CD4-positive, alpha-beta T cell treated with Interleukin-4 for 1 hour (primary cell): ENCODE results near the gene FOXP1.

ENCODE experiments used
- DNase-seq, 2 donors: peaks; one replicate each; pipeline ENCODE4 v3.0.0-alpha.2; 2020 to 2022

FOXP1 gene

DNA sequence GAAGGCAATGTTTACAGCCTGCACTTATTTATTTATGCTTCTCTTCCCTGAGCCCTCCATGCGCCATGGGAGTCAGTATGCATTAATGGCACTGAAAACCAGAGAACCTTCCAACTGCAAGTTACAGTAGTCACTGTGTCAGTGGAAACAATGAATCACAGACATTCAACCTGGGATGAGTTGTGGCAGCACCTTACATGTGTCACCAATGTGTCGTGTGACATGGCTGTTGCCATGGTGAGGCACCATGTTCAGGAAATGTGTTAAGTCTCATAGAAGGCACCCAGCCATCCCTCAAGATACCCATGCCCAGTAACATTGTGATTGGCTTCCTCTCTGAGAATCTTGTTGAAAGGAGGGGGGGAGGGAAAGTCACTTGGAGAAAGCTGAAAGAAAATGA lies 105.0 kb downstream of the FOXP1 start:
- DNase-seq: peak; percentile 53 to 71

DNA sequence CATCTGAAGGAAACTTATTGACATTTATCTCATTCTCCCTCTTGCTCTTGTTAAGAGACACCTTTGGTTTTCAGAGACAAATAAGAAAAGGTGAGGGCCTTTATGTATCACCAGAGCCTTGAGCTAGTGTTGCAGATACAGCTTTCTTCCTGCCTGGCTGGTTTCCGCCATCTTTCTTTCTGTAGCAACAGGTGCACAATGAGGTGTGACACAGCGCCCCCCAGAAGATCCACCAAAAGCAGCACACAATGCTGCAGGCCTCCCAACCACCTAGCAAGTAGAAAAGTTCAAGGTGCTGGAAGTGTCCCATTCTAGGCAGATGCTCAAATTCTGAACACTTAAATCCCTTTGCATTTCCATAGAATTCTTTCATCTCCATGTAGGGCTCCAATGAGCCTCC lies 106.6 kb downstream of the FOXP1 start:
- DNase-seq: no peak

GRCh38 chr3:71469138-71469435 lies 114.4 kb downstream of the FOXP1 start:
- DNase-seq: no peak

DNA sequence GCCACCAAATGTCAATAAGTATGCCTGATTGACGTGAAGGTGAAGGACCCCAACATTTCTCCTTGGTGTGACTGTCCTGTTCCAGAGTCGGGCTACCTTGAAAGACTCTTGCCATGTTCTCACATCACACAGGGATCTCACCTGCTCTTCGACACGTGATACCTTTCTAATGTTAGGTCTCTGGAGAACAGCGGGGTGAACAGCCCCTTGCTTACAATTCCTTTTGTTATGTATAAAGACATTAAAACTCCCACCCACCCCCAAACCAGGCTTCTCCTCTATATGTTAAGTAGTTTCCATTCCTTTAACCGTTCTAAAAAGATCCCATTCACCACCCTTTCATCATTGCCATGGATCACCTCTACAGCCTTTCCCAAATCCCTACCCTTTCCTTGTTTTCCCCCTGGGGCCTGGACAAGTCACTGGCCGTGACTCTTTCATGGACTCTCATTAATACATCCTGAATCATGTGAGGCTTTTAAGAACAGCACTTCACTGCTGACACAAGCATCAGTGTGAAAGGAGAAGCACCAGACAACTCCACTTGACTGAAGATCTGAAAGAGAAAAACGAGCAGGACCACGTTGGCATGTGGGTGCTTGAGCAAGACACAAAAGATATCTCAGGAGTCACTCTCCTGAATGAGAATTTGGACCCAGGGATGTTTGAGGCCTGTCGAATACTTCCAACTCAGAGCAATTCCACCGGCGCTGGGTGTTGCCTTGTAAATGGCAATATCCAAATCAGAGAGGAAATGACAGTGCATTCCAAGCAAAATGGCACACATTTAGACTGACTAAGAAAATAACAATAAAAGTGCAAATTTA lies 115.0 kb downstream of the FOXP1 start:
- DNase-seq: no peak

DNA sequence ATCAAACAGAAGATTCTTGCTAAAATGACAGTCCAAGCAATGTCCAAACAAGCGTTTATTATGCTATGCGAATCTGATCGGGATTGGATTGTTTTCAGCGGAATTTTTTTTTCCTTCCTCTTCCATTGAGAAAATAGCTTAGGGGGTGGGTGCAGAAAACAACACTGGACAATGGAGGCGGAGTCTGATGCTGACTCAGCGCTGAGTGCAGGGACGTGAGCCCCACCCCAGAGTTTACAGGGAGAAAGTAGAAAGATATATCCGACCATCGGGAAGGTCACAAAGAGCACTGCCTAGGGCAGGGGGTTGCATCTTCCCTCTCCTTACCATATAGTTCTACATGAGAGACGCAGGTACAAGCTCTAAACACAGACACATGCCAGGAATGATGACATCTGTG lies 117.0 kb downstream of the FOXP1 start:
- DNase-seq: no peak

- DNase-seq: no peak
Measured at GRCh38 chr3:71465371-71466036, 118.0 kb downstream of the FOXP1 start.

GRCh38 chr3:71464613-71465012 lies 118.9 kb downstream of the FOXP1 start:
- peak in 1 of 2 donors; percentile 16 for DNase-seq

- DNase-seq: no peak
Measured at GRCh38 chr3:71463617-71464016, 119.9 kb downstream of the FOXP1 start.

DNA sequence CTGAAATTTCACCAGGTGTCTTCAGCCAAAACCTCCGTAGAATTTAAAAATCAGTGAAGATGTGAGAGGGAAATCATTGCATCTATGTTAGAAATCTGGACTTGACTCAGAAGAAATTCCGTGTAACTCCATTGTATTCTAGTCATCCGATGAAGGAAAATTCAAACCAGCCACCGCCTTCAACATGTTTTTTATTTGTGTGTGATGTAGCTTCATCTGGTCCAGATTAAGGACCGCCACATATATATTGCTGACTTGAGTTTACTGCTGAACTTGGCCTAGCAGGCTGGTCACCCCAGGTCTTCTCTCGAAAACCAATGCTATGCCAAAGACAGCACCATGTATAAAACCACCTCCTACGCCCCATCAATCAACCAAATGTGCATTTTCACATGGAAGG lies 120.9 kb downstream of the FOXP1 start:
- no peak for DNase-seq

DNA sequence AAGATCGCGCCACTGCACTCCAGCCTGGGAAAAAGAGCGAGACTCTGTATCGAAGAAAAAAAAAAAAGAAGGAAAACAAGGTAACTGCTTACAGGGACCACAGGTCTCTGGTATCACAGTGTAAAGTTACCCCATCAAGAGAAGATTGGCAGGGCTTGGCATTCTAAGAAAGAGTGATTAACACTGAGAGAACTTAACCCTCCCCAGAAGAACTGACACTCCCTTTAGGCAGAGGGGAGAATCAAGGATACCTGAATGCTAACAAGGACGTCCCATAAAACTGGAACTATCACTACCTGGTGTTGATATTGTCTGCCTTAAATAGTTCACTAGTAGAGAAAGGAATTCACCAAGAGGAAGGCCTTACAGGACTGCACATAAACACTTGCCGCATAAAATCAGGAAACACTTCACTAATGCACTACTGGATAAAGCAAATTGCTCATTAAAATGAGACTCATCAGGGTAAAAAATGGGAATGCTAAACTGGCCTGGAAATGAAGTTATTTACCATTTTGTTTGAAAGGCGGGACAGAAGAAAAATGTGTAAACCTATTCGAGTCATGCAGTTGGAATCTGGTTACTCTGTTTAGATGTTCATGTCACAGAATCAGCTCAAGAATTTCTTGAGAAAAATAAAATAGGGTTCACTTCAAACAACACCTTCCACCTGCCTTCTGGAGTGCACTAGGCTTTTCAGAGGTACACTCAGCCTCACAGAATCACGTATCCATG lies 121.6 kb downstream of the FOXP1 start:
- DNase-seq: no peak

DNA sequence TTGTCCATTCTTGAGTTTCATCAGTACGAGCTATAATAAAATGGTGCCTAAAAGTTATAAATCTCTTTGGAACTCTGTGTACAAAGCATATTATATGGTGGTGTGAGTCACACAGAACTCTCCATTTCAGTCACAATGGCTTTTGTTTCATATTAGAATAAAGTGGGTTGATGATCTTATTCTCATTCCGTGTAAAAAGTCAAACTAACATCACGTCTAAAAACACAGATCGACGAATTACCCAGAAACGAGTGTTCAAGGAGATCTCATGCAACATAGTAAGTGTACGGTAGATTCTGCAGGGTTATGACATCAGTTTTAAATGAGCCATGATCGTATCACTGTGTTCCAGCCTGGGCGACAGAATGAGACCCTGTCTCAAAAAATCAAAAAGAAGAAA lies 122.4 kb downstream of the FOXP1 start:
- DNase-seq: no peak

GRCh38 chr3:71458895-71459294 lies 124.6 kb downstream of the FOXP1 start:
- DNase-seq: no peak

GRCh38 chr3:71456826-71457225 lies 126.7 kb downstream of the FOXP1 start:
- no peak for DNase-seq

- DNase-seq: peak; percentile 34 to 63
Measured at GRCh38 chr3:71456156-71456555, 127.4 kb downstream of the FOXP1 start.

DNA sequence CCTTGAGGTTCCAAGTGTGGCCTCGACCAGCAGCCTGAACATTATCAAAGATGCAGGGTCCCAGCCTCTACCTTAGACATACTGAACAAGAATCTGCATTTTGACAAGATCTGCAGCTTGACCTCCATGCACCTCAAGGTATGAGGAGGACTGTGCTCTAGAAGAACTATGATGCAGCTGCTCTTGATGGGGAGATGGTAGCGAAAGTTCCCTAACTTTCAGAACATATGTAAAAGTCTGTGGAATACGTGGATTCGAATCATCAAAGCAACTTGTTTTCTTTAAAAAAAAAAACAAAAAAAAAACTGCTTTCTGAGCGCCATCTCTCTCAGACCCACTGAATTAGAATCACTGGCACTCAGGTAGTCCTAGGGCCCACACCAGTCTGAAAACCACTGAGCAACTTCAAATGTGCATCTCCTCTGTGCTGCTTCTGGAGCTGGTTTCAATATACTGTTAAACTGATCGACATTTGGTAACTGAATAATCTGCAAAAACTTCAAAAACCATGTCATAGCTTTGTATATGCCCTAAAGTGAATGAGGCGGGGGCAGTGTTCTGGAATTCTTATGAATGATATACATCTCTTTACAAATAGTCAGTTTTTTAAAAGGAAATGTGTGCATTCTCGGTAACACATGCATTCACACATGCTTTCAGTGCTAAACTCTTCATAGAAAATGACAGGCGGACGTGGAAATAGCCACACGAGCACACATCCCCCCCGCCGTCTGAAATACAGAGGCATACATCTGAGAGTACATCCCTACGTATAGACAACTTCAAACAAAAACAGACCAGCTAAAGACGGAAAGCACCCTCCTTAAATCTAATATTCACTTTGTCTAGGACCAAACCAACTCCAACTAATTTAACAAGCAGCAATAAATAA lies 128.8 kb downstream of the FOXP1 start:
- DNase-seq: peak; percentile 71 to 77

DNA sequence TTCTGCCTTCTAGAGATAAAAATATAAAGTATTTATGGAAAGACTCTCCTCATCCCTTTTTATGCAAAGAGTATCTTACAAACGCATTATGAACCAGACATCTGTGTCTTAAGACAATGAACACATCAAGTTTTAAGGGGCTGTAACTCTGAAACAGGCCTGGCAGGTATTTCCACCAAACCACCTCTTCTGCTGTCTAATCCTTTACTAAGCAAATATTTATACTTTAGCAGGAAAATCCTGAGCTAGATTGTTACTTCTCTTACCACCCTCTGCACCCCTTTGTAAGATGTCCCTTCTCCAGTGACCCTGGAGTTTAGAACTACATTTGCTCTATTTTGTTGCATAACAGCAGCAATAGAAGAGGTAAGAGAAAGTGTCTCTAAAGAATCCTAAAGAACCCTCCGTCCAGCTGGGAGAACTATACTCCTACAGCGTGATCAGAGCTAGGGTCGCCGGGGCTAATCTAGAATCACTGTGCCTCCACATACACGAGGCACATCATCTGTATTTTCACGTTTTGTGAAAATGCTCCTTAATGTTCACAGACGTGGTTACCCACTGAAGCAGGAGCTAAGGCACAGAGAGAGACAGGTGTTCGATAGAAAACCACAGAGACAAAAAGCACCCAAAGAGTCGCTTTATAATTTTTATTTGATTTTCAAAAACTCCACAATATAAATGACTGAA lies 129.6 kb downstream of the FOXP1 start:
- peak; percentile 38 to 63 for DNase-seq

- DNase-seq: no peak
Measured at GRCh38 chr3:71453319-71453718, 130.2 kb downstream of the FOXP1 start.

- no peak for DNase-seq
Measured at GRCh38 chr3:71451812-71452211, 131.7 kb downstream of the FOXP1 start.

DNA sequence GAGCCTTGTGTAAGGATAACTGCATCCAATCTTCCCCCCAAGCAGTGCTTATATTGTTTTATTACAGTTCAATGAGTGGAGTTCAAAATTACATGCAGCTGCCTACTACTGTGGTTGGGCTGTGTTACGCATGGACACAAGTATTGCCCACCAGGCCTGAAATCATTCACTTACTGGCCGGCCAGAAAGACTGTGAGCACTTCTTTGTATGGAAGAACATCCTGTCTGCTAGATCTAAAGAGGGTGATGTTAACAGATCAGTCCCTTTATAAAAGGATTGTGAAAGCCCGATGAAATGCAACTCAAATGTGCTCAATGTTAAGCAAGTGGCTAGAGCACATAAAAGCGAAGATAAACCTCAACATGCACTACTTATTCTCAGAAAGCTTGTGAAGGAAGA lies 132.5 kb downstream of the FOXP1 start:
- DNase-seq: peak in 1 of 2 donors; percentile 45

DNA sequence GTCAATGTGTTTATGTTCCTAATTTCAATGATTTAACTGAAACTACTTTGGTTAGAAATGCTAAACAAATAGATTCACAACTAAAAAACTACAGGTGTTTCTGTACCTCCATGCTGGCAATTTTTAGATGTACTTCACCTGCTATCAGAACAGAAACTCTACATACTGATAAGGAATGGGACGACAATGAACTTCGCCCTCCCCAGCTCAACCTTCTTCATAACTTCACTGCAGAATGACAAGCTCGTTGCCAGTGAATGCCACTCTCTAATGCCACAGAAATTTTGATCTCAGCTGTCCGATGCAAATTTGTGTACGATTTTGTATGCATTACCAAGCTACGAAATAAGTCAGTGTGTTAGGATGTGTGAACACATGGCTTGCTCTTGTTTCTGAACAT lies 133.4 kb downstream of the FOXP1 start:
- no peak for DNase-seq

DNA sequence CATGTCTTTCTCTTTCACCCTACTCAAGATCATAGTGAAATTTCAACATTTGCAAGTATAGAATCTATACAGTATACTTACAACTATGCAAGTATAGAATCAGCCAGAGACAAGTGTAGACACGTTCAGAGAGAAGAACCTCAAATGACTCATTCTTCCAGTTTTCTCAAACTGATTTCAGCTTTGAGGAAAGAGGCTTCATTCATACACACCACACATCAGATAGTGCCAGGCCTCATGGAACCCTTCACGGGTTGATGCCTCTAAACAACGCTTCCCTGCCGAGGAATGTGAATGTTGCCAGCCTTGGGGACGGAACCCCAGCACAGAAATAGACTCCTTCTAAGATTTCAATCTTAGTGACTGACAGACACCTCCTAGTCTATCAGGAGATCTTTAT lies 135.7 kb downstream of the FOXP1 start:
- DNase-seq: no peak

DNA sequence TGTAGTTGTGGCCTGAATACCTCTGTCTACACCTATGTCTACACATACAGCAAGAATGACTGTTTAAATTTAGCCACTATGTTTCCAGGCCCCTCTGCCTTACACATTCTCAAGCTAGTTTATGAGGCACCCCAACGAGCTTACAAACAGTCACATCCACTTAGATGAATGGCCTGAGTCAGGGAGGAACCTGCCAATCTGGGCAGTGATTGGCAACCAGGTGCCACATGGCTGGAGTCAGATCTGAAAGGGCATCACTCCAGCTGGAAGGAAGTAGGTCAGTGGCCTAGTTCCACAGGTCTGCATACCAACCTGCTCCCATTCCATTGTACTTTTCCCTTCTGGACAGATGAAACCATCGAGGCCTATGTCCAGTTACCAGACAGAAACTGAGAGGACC lies 136.3 kb downstream of the FOXP1 start:
- DNase-seq: no peak
